Thyroid gland (tissue), 4 donors: ENCODE data around the gene PAFAH1B1. TPM values are rescaled to one million over a fixed set of nuclear protein-coding genes. Genes with fewer than 3 reads are reported as not detected.
A peak's percentile ranks its signal among the peaks of the same experiment; 100 is the strongest.

Source experiments
- DNase-seq, 2 donors: peaks; one replicate each; pipeline ENCODE4 v3.0.0-alpha.2; 2019
- H3K27ac ChIP-seq, 3 donors: fragments of 200-600 bp; sonication (generic); 1 replicate in 2 of 3; 2 replicates in 1 of 3; pipeline ENCODE4 v1.5.1; 2016 to 2019; ENCODE audit warnings: mild to moderate bottlenecking in 1 of 3, moderate library complexity in 1 of 3
- H3K27me3 ChIP-seq: fragments of 200-600 bp; sonication (generic); one replicate; pipeline ENCODE4 v1.5.1; 2019
- H3K36me3 ChIP-seq, 2 donors: fragments of 200-600 bp; sonication (generic); one replicate each; pipeline ENCODE4 v1.5.1; 2016 to 2019
- H3K4me1 ChIP-seq, 2 donors: fragments of 200-600 bp; sonication (generic); one replicate each; pipeline ENCODE4 v1.5.1; 2017 to 2019
- H3K4me3 ChIP-seq, 3 donors: fragments of 200-600 bp; sonication (generic); replicated peaks in 1 of 3; 1 replicate in 2 of 3; 2 replicates in 1 of 3; pipeline ENCODE4 v1.5.1; 2016; ENCODE audit warnings: mild to moderate bottlenecking in 1 of 3
- H3K9me3 ChIP-seq: fragments of 200-600 bp; sonication (generic); one replicate; pipeline ENCODE4 v1.5.1; 2017
- POLR2A ChIP-seq, 2 donors: fragments of 450-650 bp; IDR thresholded peaks; one replicate each; pipeline ENCODE4 v1.6.1; 2017; ENCODE audit warnings: antibody characterized with exemption in 2 of 2, mild to moderate bottlenecking in 2 of 2, moderate library complexity in 1 of 2
- WGBS, 2 donors: methylation state at CpG; one replicate each; pipeline ENCODE4 v1.1.5; 2017; 5-methylcytosine and 5-hydroxymethylcytosine counted together
- intact Hi-C: fragments of 100-400 bp; cut with DNase I; formaldehyde crosslinking; loops from one replicate; pipeline ENCODE4 v1.15.1; 2023
- microRNA-seq: library from miRNA; unstranded; fragments of <30 nt; microRNA quantifications from one replicate; pipeline ENCODE4, GENCODE V29; 2016
- small RNA-seq: library from RNA; depleted of rRNA; stranded (forward); fragments of <200 nt; gene quantifications from one replicate; pipeline ENCODE3, GENCODE V24; 2016
- total RNA-seq, 4 donors: library from RNA; depleted of rRNA; stranded (reverse); fragments of >200 nt; gene quantifications; one replicate each; pipeline ENCODE4 v1.2.3, GENCODE V29; 2016
- TF ChIP-seq, protein P1 (sequence below), 6 experiments: fragments of 200-600 bp in 3 of 6; fragments of 450-650 bp in 3 of 6; sonication (generic) in 3 of 6; IDR thresholded peaks; one replicate each; pipeline ENCODE4 v1.5.1; 2016 to 2019; ENCODE audit warnings: antibody characterized with exemption in 6 of 6, mild to moderate bottlenecking in 2 of 6, inconsistent platforms in 1 of 6, moderate library complexity in 1 of 6

Gene PAFAH1B1
- total RNA-seq, 4 donors from 2014 or later = 102 to 184 (median 109) TPM

DNA sequence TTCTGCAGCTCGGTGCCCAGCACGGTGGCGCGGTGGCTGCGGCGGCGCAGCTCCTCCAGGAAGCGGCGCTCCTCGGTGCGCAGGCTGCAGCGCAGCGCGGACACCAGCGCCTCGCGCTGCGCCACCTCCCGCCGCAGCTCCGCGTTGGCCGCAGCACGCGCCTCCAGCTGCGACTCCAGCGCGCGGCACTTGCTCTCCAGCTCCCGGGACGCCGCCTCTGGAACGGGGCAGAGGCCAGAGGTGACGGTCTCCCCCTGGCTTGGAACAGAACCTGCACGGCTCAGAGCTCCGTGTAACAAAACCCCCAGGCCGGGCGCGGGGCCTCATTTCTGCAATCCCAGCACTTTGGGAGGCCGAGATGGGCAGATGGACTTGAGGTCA, 131.3 kb downstream of the PAFAH1B1 start:
- Histone ChIP-seq H3K36me3 (no peaks in the 10 kb centered on the region), H3K4me3 (no peak overlapping the region), H3K27me3 (no peaks in the 10 kb centered on the region), H3K4me1 (peaks cover 5 to 7% of the 10 kb centered on the region in 2 donors), H3K9me3 (no peaks in the 10 kb centered on the region), H3K27ac (no peak overlapping the region)
- WGBS, 2 donors = 22 to 60% methylated on average over 1 to 6 of the region's 40 CpGs
- TF ChIP-seq, protein P1, sequence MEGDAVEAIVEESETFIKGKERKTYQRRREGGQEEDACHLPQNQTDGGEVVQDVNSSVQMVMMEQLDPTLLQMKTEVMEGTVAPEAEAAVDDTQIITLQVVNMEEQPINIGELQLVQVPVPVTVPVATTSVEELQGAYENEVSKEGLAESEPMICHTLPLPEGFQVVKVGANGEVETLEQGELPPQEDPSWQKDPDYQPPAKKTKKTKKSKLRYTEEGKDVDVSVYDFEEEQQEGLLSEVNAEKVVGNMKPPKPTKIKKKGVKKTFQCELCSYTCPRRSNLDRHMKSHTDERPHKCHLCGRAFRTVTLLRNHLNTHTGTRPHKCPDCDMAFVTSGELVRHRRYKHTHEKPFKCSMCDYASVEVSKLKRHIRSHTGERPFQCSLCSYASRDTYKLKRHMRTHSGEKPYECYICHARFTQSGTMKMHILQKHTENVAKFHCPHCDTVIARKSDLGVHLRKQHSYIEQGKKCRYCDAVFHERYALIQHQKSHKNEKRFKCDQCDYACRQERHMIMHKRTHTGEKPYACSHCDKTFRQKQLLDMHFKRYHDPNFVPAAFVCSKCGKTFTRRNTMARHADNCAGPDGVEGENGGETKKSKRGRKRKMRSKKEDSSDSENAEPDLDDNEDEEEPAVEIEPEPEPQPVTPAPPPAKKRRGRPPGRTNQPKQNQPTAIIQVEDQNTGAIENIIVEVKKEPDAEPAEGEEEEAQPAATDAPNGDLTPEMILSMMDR (IDR thresholded peaks at IDR 0.05) = peak in 1 of 6 experiments; percentile 5
- TF ChIP-seq POLR2A (IDR thresholded peaks at IDR 0.05) = no peak
- intact Hi-C loops = no loop called here
- peak in 1 of 2 donors; percentile 30 for DNase-seq

DNA sequence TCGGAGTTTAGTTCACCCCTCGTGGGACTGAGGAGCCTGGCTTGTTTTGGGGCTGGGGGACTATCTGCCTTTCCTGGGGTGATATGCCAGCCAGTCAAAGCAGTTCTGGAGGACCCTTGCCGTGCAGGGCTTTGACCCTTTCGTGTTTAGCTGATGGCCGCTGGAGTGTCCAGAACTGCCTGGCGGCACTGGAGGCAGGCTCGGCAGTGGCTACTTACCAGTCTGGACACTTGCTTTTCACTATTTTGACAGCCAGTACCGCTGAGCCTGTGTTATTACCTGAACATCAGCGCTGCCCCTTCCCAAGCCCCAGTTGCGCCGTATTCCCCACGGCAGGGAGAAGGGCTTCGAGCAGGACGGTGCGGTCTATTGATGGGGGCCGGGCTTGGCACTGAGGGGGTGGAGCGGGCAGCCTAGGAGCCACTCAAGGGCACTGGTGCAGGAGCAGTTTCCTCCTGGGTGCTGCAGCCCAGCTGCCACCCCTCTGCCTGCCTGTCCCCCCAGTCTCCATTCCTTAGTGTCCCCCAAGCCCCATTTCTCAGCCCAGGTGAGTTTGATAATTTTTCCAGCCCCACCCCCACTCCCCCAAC, 137.4 kb downstream of the PAFAH1B1 start:
- Histone ChIP-seq H3K9me3 (no peaks in the 10 kb centered on the region), H3K27ac (no peak overlapping the region), H3K4me3 (no peak overlapping the region), H3K27me3 (no peaks in the 10 kb centered on the region), H3K36me3 (no peaks in the 10 kb centered on the region), H3K4me1 (no peaks in the 10 kb centered on the region)
- TF ChIP-seq, protein P1 (IDR thresholded peaks at IDR 0.05) = no peak
- TF ChIP-seq POLR2A (IDR thresholded peaks at IDR 0.05) = no peak
- intact Hi-C loops = no loop called here
- WGBS, 2 donors = 54 to 57% methylated on average over 11 to 15 of the region's 17 CpGs
- no peak for DNase-seq

DNA sequence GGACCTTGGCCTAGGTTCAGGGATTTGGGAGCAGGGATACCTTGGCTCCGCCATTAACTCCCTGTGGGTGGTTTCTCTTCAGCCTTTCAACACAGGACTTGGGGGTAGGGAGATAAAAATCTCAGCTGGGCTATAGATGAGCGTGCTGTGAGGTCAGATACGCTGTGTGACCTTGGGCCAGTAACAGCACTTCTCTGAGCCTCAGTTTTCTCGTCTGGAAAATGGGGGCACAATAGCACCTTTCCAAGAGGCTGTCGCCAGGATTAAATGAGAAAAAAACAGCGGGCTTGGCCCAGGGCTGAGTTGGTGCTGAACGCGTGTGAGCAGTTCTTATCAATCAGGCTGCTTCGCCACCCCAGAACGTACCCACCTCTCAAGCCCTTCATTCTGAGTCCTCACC, 138.4 kb downstream of the PAFAH1B1 start:
- no peaks in the 10 kb centered on the region for H3K27me3 ChIP-seq
- intact Hi-C loops = no loop called here

DNA sequence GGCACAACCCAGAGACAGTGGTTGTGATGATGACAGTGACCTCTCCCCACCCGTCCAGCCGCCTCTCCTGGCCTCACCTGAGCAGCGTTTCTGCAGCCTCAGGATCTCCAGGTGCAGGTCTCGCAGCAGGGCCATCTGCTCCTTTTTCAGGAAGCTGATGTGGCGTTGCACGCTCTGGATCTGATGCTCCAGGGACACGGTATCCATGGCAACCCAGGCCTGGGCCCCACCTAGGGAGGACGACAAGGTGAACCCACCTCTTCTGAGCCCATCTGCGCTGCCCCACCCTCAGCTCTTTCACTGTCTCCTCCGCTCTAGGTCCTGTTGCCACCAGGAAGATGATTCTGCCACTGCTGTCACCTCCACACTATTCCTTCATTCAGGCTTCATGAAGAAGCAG, 141.5 kb downstream of the PAFAH1B1 start:
- no peak for DNase-seq
- Histone ChIP-seq H3K27me3 (no peaks in the 10 kb centered on the region), H3K4me1 (no peaks in the 10 kb centered on the region), H3K27ac (no peak overlapping the region), H3K9me3 (no peaks in the 10 kb centered on the region), H3K36me3 (no peaks in the 10 kb centered on the region), H3K4me3 (no peak overlapping the region)
- 78 to 80% methylated on average over 10 of the region's 10 CpGs for WGBS, 2 donors
- intact Hi-C loops = no loop called here
- TF ChIP-seq POLR2A (IDR thresholded peaks at IDR 0.05) = no peak
- TF ChIP-seq, protein P1 (IDR thresholded peaks at IDR 0.05) = no peak

More for the DNA sequence above, 138.4 kb downstream of the PAFAH1B1 start:
- Histone ChIP-seq H3K4me1 (no peaks in the 10 kb centered on the region), H3K27ac (no peak overlapping the region), H3K9me3 (no peaks in the 10 kb centered on the region), H3K4me3 (no peak overlapping the region), H3K36me3 (no peaks in the 10 kb centered on the region)
- no peak for TF ChIP-seq POLR2A (IDR thresholded peaks at IDR 0.05)
- TF ChIP-seq, protein P1 (IDR thresholded peaks at IDR 0.05) = no peak
- 87 to 89% methylated on average over 10 of the region's 10 CpGs for WGBS, 2 donors
- DNase-seq = no peak

Small RNA genes within 50 kb of the gene (microRNA-seq; reads per million reads assigned to microRNA genes)
- gene MIR6776 = not detected

Small RNA genes within 50 kb of the gene (small RNA-seq; reads per million reads assigned to genes)
- gene MIR6776 (not detected), gene RN7SL608P (not detected)

Other genes with a start within 250 kb of the PAFAH1B1 start
- 10 to 100 TPM in 3 of 4 donors, 1 to 10 TPM in 1; 8.2 to 28.9 (median 10.9) TPM for gene MNT, start 192.6 kb upstream of the PAFAH1B1 start, total RNA-seq
- 10 to 100 TPM; 30.4 to 48.9 (median 44.7) TPM for gene METTL16, start 81.8 kb upstream of the PAFAH1B1 start, total RNA-seq
- gene CLUH, start 118.1 kb downstream of the PAFAH1B1 start, total RNA-seq = 10 to 100 TPM; 45.7 to 99.2 (median 78.6) TPM
- under 1 TPM in 1 of 4 donors, not detected in 3; 0.25 TPM for gene CCDC92B, start 156.0 kb downstream of the PAFAH1B1 start, total RNA-seq
- 1 to 10 TPM; 5.9 to 8.4 (median 6.8) TPM for gene RAP1GAP2, start 202.8 kb downstream of the PAFAH1B1 start, total RNA-seq